HG03460 (cell line): ENCODE results near the gene TTC4.

Experiments
- ATAC-seq: cut with Tn5 transposase; IDR thresholded peaks from one replicate; pipeline ENCODE4 v1.9.1; 2021; ENCODE audit not compliant: unreplicated experiment

Gene TTC4

GRCh38 chr1:54703471-54703870 lies 12.2 kb upstream of the TTC4 start:
- no peak for ATAC-seq

GRCh38 chr1:54705153-54705552 lies 10.5 kb upstream of the TTC4 start:
- no peak for ATAC-seq

- no peak for ATAC-seq
Observed at GRCh38 chr1:54706419-54706818, 9.2 kb upstream of the TTC4 start.

DNA sequence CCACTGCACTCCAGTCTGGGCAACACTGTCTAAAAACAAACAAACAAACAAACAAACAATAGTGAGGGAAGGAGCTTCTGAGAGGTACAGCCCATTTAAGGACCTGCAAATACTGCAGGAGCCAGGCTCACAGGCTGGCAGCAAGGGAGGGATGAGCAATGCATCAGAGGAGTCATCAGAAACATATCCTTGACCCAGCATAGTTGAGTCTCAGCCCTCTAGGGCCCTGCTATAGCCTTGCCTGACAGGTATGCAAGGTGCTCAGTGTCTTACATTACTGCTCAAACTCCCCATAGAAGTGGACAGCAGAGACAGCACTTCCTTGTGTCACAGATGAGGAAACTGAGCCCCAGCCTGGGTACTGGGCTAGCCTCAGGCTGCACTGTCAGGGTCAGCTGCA lies 7.3 kb upstream of the TTC4 start:
- no peak for ATAC-seq

DNA sequence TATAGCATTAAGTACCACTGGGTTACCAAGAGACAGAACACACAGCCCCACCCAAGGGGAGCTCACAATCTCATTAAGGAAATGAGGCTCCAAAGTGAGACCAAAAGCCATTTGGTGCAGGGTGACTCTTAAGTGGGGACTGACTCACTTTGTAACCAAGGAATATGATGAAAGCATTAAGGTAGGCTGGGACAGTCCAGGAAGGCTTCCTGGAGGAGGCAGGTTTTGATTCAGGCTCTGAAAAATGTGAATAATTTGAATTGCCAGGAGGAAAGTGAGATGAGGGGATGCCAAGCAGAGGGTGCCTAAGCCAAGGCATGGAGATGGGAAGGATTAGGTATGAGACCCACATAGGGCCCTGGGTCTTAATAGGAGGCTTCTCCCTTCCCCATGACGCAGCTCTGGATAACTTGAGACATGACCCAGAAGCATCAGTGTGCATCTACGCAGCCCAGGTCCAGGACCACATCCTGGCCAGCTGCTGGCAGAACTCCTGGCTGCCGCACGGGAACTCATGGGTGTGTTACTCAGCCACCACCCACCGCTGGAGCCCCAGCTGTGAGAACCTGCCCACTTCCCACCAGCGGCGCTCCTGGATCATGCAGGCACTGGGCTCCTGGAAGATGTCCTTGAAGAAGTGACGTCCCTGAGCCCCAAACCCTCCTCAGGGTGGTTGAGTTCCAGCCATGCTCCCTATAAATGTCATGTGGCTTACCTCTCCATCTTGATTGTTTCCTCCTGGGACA lies 5.9 kb upstream of the TTC4 start:
- ATAC-seq, result no peak

DNA sequence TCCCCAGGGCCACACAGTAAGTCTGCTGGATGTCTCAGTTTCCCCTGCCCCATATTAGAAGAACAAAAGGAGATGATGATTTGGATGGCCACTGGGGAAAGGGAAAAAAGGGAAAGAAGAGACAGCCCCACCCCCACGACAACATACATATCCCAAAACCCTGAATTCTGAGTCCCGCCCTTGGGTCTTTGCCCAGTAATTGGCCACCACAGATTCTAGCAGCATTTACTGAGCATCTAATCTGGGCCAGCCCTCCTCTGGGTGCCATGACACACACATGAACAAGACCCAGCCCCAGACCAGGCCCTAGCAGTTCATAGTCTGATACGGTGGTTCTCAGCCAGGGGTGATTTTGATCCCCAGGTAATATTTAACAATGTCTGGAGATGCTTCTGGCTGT lies 5.2 kb upstream of the TTC4 start:
- ATAC-seq, result no peak

GRCh38 chr1:54710841-54711240 lies 4.8 kb upstream of the TTC4 start:
- no peak for ATAC-seq

- no peak for ATAC-seq
Observed at GRCh38 chr1:54711536-54711935, 4.1 kb upstream of the TTC4 start.

DNA sequence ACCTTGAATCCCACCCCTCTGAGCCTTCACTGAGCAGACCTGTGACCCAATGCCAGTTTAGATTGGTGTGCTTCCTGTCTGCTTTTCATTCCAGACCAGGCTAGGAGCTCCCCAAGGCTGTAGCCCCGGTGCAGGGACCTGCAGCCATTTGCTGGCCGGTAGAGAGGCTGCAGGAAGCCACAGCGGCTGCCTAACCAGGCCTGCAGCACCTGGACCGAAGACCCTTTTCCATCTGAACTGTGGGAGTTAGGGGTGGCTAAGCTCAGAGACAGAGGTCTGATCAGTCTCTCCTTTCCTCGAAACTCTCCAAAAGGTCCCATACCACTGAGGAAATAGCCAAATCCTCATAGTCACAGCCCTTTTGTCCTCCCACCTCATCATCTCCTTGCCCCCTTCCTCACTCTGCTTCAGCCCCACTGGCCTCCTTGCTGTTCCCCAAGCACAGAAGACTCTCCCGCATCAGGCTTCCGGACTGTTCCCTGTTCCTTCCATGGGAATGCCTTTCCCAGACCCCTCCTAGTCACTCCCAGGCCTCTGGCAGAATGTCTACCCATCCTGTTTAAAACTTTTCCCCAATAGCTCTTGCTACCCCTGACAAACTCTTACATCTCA lies 674 bp upstream of the TTC4 start:
- ATAC-seq, result no peak

DNA sequence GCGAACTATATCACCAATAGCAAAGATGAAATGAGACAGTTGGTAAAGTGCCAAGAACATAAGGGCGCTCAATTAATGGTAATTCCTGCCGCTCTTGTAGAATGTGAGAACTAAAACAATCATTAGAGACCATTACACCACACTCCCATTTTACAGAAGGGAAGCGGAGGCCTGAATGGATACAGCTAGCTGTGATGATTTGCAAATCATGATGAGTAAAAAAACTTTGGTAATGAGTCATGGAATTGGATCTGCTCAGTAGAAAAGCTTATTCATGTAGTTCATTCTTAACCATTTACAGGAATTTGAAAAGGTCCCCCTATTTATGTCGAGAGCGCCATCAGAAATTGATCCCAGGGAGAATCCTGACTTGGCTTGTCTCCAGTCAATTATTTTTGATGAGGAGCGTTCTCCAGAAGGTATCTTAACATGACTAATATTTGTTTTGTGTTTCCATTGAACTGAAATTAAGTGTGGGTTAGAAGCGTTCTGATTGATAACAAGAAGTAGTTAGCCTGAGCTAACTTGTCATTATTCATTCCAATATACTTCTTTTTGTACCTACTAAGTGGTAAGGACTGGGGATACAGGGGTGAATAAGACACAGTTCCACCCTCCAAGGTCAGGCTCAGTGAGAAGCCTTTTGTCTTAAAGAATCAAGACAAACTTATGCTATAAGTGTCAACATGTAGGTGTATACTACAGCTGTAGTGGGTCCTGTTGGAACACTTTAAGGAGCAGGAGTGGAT lies 812 bp downstream of the TTC4 start:
- no peak for ATAC-seq

DNA sequence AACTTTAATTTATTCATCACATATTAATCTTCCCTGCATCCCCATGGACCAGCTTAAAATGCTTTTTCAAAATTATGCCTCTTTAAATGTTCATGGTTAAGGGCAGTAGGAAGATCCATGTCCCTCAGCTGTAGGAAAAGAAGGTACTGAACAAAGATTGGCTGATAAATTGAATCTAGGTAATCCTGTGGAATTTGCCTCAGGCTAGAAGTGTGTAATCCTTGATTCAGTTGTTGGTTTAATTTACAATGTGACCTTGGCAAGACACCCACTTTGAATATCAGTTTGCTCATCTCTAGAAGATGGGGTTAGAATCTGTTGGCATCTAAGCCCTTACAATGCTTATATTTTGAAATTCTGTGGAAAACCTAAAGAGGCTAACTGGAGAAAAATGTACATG lies 6.1 kb downstream of the TTC4 start:
- ATAC-seq, result no peak

DNA sequence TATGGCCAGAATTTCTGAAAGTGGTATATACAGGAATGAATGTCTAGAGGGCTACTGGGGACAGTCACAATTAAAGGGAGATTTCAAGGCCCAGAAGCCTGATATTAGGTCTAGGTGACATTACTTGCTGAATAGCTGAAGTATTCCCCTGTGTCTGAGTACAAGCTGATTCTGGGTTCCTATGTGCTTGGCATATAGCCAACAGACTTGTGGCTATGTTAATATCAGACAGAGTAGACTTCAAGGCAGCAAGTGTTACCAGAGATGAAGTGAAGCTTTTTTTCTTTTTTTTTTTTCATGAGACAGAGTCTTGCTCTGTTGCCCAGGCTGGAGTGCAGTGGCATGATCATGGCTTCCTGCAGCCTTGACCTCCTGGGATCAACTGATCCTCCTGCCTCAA lies 8.3 kb downstream of the TTC4 start:
- no peak for ATAC-seq

DNA sequence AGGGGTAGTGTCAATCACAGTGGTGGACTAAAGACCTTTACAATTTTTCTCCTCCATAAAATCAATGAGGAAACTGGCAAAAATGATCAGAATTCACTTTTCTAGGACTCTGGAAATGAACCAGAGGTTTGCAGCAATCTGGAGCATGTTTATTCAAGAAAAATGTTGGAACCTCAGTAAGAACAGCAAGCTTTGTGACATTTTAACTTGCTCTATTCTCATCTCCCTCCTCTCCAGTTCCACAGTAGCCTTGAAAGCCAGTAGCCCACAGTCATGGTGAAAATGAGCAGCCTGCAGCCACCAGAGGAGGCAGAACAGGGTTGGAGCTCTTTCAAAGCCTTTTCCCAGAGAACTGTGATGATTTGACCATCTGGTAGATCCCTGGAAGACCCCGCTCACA lies 9.1 kb downstream of the TTC4 start:
- ATAC-seq, result no peak

DNA sequence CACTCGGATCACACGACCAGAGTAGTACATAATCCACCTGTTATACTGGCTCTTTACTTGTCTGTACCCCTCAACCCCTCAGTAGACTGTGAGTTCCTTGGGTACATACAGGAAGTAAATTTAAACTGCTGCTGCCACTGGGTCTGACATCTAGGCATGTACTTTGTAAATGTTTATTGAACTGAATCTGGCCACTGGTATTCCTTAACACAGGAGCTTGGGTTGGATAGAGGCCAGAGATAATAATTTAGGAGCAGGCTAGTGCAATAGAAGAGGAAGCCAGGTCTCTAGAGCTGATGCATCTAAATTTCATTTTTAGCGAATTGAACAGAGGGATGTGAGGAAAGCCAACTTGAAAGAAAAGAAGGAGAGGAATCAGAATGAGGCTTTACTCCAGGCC lies 12.4 kb downstream of the TTC4 start:
- ATAC-seq, result no peak

- no peak for ATAC-seq
Observed at GRCh38 chr1:54736685-54737084, 21.0 kb downstream of the TTC4 start.

DNA sequence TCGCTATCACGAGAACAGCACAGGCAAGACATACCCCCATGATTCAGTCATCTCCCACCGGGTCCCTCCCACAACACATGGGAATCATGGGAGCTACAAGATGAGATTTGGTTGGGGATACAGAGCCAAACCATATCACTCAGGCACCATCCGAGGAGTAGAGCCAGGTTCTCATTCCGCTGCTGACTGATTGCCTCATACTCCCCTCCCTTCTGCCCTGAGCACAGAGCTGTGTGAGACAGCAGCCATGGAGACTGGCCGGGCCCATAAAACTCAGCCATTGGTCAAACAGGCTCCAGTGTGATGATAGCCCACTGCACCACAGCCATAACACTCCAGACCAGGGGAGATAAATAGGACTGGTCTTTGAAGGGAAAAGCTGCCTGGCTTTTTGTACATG lies 22.6 kb downstream of the TTC4 start:
- ATAC-seq, result no peak

GRCh38 chr1:54741531-54741930 lies 25.9 kb downstream of the TTC4 start:
- no peak for ATAC-seq

DNA sequence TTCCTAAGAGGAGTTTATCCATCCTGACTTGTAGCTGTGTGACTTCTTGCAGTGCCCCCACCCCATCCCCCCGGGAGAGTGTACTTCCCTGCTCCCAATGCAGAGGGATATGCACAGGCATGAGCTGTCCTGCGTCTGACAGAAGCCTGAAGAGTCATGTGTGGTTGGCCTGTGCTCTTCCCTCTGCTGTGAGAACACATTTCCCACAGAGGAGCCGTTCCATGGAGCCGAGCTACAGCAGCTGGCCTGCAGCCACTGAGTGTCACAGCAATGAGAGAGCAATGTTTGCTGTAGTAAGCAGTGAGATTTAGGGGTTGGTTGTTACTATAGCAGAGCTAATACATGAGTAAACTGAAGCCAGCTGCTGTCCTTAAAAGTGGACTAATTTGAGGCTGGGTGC lies 26.6 kb downstream of the TTC4 start:
- ATAC-seq, result no peak

GRCh38 chr1:54743416-54744226 lies 28.0 kb downstream of the TTC4 start:
- ATAC-seq, result no peak

DNA sequence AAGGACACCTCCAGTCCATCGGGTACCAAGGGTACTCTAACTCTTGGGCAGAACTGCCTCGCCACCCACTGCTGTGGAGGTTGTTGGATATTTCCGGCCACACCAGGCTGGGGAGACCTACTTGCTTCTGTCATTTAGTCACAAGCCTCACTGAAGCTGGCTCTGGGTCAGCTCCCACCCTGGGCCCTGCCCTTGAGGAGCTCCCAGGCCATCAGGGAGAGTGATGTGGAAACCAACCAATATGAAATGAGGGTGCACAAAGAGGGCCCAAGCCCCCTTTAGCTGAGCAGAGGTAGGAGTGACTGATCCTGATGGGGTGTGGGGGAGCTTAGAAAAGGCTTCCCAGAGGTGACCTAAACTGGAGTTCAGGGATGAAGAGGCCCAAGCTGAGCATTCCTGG lies 29.0 kb downstream of the TTC4 start:
- ATAC-seq, result no peak

DNA sequence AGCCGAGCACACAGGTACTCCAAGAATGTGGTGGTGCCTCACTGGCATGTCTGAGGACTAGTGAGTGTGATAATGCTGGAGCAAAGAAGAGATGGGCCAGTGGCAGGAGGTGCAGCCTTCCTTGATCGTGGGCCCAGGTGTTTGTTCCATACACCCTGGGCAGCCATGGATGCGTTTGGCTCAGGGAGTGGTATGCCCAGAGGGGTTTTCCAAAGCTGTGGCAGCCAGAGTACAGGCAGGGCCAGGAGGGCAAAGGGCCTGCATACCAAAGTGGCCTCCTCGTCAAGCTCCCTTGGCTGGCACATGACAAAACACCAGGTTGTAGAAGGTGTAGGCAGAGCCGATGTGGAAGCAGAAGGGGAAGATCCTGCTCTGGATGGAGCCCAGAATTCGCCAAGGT lies 29.6 kb downstream of the TTC4 start:
- ATAC-seq, result no peak
